Caco-2 (cell line): ENCODE data around the gene MMP13. TPM values are rescaled to one million over a fixed set of nuclear protein-coding genes. Genes with fewer than 3 reads are reported as not detected.

Experiments
- BruUV-seq: library from RNA; stranded (reverse); fragments of 400-500 nt; replicated peaks from 2 replicates; lab custom pipeline; 2021; lab: Mats Ljungman, UMichigan
- CTCF ChIA-PET: fragments of 300-600 bp; sonication (Branson Sonifier 250); formaldehyde crosslinking; loops from one replicate; lab custom pipeline; 2022; ENCODE audit warnings: antibody characterized with exemption; lab: Charles Lee
- POLR2A ChIA-PET: fragments of 300-600 bp; sonication (Branson Sonifier 250); formaldehyde crosslinking; loops from one replicate; lab custom pipeline; 2022; ENCODE audit warnings: antibody characterized with exemption; lab: Charles Lee
- DNase-seq, 2 experiments: peaks; one replicate each; pipeline versions ENCODE4 v3.0.0 to v3.0.0-alpha.2; 2020 to 2022
- H3K27me3 ChIP-seq: replicated peaks from 2 replicates; pipeline ENCODE4 v1.6.0; 2011; ENCODE audit warnings: low read length; ENCODE audit not compliant: control insufficient read depth, insufficient read depth
- H3K36me3 ChIP-seq: 2 replicates; pipeline ENCODE4 v1.5.1; 2011; ENCODE audit warnings: low read length; ENCODE audit not compliant: control insufficient read depth, insufficient read depth
- H3K4me1 ChIP-seq: fragments of 250-450 bp; sonication (Bioruptor Pico); 2 replicates; pipeline ENCODE4 v1.5.1; 2020; ENCODE audit warnings: mild to moderate bottlenecking
- H3K4me3 ChIP-seq: 2 replicates; pipeline ENCODE4 v1.5.1; 2011; ENCODE audit warnings: low read depth, mild to moderate bottlenecking, control low read depth, low read length
- H3K9me3 ChIP-seq: fragments of 250-450 bp; sonication (Bioruptor Pico); 2 replicates; pipeline ENCODE4 v1.5.1; 2020; ENCODE audit warnings: mild to moderate bottlenecking, moderate library complexity
- H3K27ac Mint-ChIP-seq: one replicate; pipeline ENCODE4 v1.8.0; 2022; ENCODE audit warnings: mixed read lengths; ENCODE audit not compliant: unreplicated experiment
- H3K27me3 Mint-ChIP-seq: one replicate; pipeline ENCODE4 v1.8.0; 2022; ENCODE audit warnings: mixed read lengths; ENCODE audit not compliant: insufficient read depth, unreplicated experiment
- H3K36me3 Mint-ChIP-seq: one replicate; pipeline ENCODE4 v1.8.0; 2022; ENCODE audit warnings: mild to moderate bottlenecking, mixed read lengths; ENCODE audit not compliant: insufficient read depth, unreplicated experiment
- H3K4me1 Mint-ChIP-seq: one replicate; pipeline ENCODE4 v1.8.0; 2022; ENCODE audit warnings: low read depth, mixed read lengths; ENCODE audit not compliant: unreplicated experiment
- H3K4me3 Mint-ChIP-seq: one replicate; pipeline ENCODE4 v1.8.0; 2022; ENCODE audit warnings: mild to moderate bottlenecking, moderate library complexity, mixed read lengths; ENCODE audit not compliant: unreplicated experiment
- H3K9me3 Mint-ChIP-seq: one replicate; pipeline ENCODE4 v1.8.0; 2022; ENCODE audit warnings: mixed read lengths; ENCODE audit not compliant: unreplicated experiment
- CTCF ChIP-seq, 2 experiments: fragments of 200-600 bp in 1 of 2; IDR thresholded peaks; 1 replicate in 1 of 2; 2 replicates in 1 of 2; pipeline versions ENCODE4 v1.5.1 to v1.8.0; 2011 to 2022; ENCODE audit warnings: antibody characterized with exemption in 1 of 2, control low read depth in 1 of 2, inconsistent platforms in 1 of 2, low read depth in 1 of 2, low read length in 1 of 2, mild to moderate bottlenecking in 1 of 2, moderate library complexity in 1 of 2; ENCODE audit not compliant: insufficient read depth in 1 of 2, severe bottlenecking in 1 of 2, unreplicated experiment in 1 of 2
- intact Hi-C: fragments of 100-400 bp; cut with micrococcal nuclease; formaldehyde crosslinking; loops from one replicate; pipeline ENCODE4 v1.10.0; 2022; ENCODE audit not compliant: unreplicated experiment
- total RNA-seq: library from RNA; stranded (reverse); gene quantifications from 2 replicates; pipeline ENCODE4 v1.2.3, GENCODE V29; 2022

Gene MMP13
- total RNA-seq, 1 experiment from 2014 or later = not detected

- Mint-ChIP-seq H3K9me3 (no peaks in the 10 kb centered on the region), H3K4me1 (no peaks in the 10 kb centered on the region), H3K27me3 (peaks cover 17% of the 10 kb centered on the region), H3K36me3 (no peaks in the 10 kb centered on the region), H3K4me3 (no peak overlapping the region), H3K27ac (no peak overlapping the region)
- H3K9me3 ChIP-seq = no peaks in the 10 kb centered on the region
- no peaks in the 10 kb centered on the region for H3K36me3 ChIP-seq
- no peaks in the 10 kb centered on the region for H3K27me3 ChIP-seq
- intact Hi-C loops = no loop called here
- no peak for TF ChIP-seq CTCF (IDR thresholded peaks at IDR 0.05; ENCODE audit: insufficient read depth in 1 of 2, low read depth in 1 of 2, low read length in 1 of 2, severe bottlenecking in 1 of 2, unreplicated experiment in 1 of 2)
- H3K4me1 ChIP-seq = no peaks in the 10 kb centered on the region
- ChIA-PET CTCF (no interaction called here), POLR2A (no interaction called here)
- H3K4me3 ChIP-seq = no peak overlapping the region
- no peak for DNase-seq
- BruUV-seq = no TSS peak
These were observed 36.2 kb upstream of the MMP13 start for GRCh38 chr11:102991776-102992175.

GRCh38 chr11:102990145-102990544 lies 34.6 kb upstream of the MMP13 start:
- no peak overlapping the region for H3K4me3 ChIP-seq
- DNase-seq = no peak
- intact Hi-C loops = no loop called here
- CTCF ChIA-PET = no interaction called here
- Mint-ChIP-seq H3K9me3 (no peaks in the 10 kb centered on the region), H3K4me1 (no peaks in the 10 kb centered on the region), H3K36me3 (no peaks in the 10 kb centered on the region), H3K27ac (no peak overlapping the region), H3K4me3 (no peak overlapping the region), H3K27me3 (peaks cover 17% of the 10 kb centered on the region)
- no TSS peak for BruUV-seq
- no peak for TF ChIP-seq CTCF (IDR thresholded peaks at IDR 0.05; ENCODE audit: insufficient read depth in 1 of 2, low read depth in 1 of 2, low read length in 1 of 2, severe bottlenecking in 1 of 2, unreplicated experiment in 1 of 2)
- no peaks in the 10 kb centered on the region for H3K36me3 ChIP-seq
- H3K9me3 ChIP-seq = no peaks in the 10 kb centered on the region
- POLR2A ChIA-PET = no interaction called here
- H3K27me3 ChIP-seq = no peaks in the 10 kb centered on the region
- no peaks in the 10 kb centered on the region for H3K4me1 ChIP-seq

GRCh38 chr11:102989379-102990047 lies 34.0 kb upstream of the MMP13 start:
- no peaks in the 10 kb centered on the region for H3K4me1 Mint-ChIP-seq
- ChIA-PET POLR2A (no interaction called here), CTCF (no interaction called here)
- Histone ChIP-seq H3K36me3 (no peaks in the 10 kb centered on the region), H3K4me1 (no peaks in the 10 kb centered on the region), H3K9me3 (no peaks in the 10 kb centered on the region), H3K27me3 (no peaks in the 10 kb centered on the region), H3K4me3 (no peak overlapping the region)
- H3K27ac Mint-ChIP-seq = no peak overlapping the region
- no peak overlapping the region for H3K4me3 Mint-ChIP-seq
- DNase-seq = no peak
- peaks cover 17% of the 10 kb centered on the region for H3K27me3 Mint-ChIP-seq
- H3K9me3 Mint-ChIP-seq = no peaks in the 10 kb centered on the region
- intact Hi-C loops = no loop called here
- BruUV-seq = no TSS peak
- TF ChIP-seq CTCF (IDR thresholded peaks at IDR 0.05; ENCODE audit: insufficient read depth in 1 of 2, low read depth in 1 of 2, low read length in 1 of 2, severe bottlenecking in 1 of 2, unreplicated experiment in 1 of 2) = no peak
- no peaks in the 10 kb centered on the region for H3K36me3 Mint-ChIP-seq
